ENCODE data around the gene HIGD1B. TPM values are rescaled to one million over a fixed set of nuclear protein-coding genes. Genes with fewer than 3 reads are reported as not detected.

The HIGD1B gene
- total RNA-seq, 1 donor from 2014 or later, result 22.3 TPM

GRCh38 chr17:44848961-44849489 is 1.3 kb downstream of the HIGD1B start:
- H3K4me3 ChIP-seq, result no peak overlapping the region
- no peak for ATAC-seq
- no peak overlapping the region for H3K27ac ChIP-seq
- no peaks in the 10 kb centered on the region for H3K9me3 ChIP-seq
- no peak for DNase-seq
- H3K4me1 ChIP-seq, result no peaks in the 10 kb centered on the region
- TF ChIP-seq CTCF (IDR thresholded peaks at IDR 0.05), result no peak
- H3K27me3 ChIP-seq (ENCODE audit: low read depth), result no peaks in the 10 kb centered on the region
- H3K36me3 ChIP-seq, result peaks cover 44% of the 10 kb centered on the region
- intact Hi-C loops (cut with DNase I), result no loop called here

GRCh38 chr17:44850025-44850424 is 2.3 kb downstream of the HIGD1B start:
- Histone ChIP-seq H3K36me3 (peaks cover 54% of the 10 kb centered on the region), H3K27ac (no peak overlapping the region), H3K9me3 (no peaks in the 10 kb centered on the region)

GRCh38 chr17:44850612-44851011 is 2.9 kb downstream of the HIGD1B start:
- no peak for DNase-seq
- no peaks in the 10 kb centered on the region for H3K4me1 ChIP-seq
- ATAC-seq, result no peak
- no peaks in the 10 kb centered on the region for H3K27me3 ChIP-seq (ENCODE audit: low read depth)
- TF ChIP-seq CTCF (IDR thresholded peaks at IDR 0.05), result no peak
- H3K9me3 ChIP-seq, result no peaks in the 10 kb centered on the region
- H3K4me3 ChIP-seq, result no peak overlapping the region
- no peak overlapping the region for H3K27ac ChIP-seq
- peaks cover 60% of the 10 kb centered on the region for H3K36me3 ChIP-seq
- intact Hi-C loops (cut with DNase I), result no loop called here

More at GRCh38 chr17:44850025-44850424, 2.3 kb downstream of the HIGD1B start:
- ATAC-seq (no peak), DNase-seq (no peak)
- no peak for TF ChIP-seq CTCF (IDR thresholded peaks at IDR 0.05)
- H3K4me3 ChIP-seq, result no peak overlapping the region
- no peaks in the 10 kb centered on the region for H3K4me1 ChIP-seq
- intact Hi-C loops (cut with DNase I), result no loop called here
- no peaks in the 10 kb centered on the region for H3K27me3 ChIP-seq (ENCODE audit: low read depth)

GRCh38 chr17:44854192-44854591 is 6.5 kb downstream of the HIGD1B start:
- H3K4me3 ChIP-seq, result no peak overlapping the region
- ATAC-seq (no peak), DNase-seq (no peak)
- no peak overlapping the region for H3K27ac ChIP-seq
- no peaks in the 10 kb centered on the region for H3K4me1 ChIP-seq
- H3K36me3 ChIP-seq, result peaks cover 96% of the 10 kb centered on the region
- no peak for TF ChIP-seq CTCF (IDR thresholded peaks at IDR 0.05)
- no peaks in the 10 kb centered on the region for H3K27me3 ChIP-seq (ENCODE audit: low read depth)
- intact Hi-C loops (cut with DNase I), result no loop called here
- H3K9me3 ChIP-seq, result no peaks in the 10 kb centered on the region

GRCh38 chr17:44859701-44860100 is 12.0 kb downstream of the HIGD1B start:
- ATAC-seq, result no peak
- no peak for DNase-seq
- H3K9me3 ChIP-seq, result no peaks in the 10 kb centered on the region
- intact Hi-C loops (cut with DNase I), result loop anchor here (5.0 kb wide), 1 partner anchor 77 kb away; no protein-coding TSS in a partner anchor
- no peaks in the 10 kb centered on the region for H3K4me1 ChIP-seq
- H3K27me3 ChIP-seq (ENCODE audit: low read depth), result no peaks in the 10 kb centered on the region
- H3K4me3 ChIP-seq, result no peak overlapping the region
- peaks cover 100% of the 10 kb centered on the region for H3K36me3 ChIP-seq
- H3K27ac ChIP-seq, result no peak overlapping the region
- TF ChIP-seq CTCF (IDR thresholded peaks at IDR 0.05), result no peak
